Renal cortex interstitium (tissue), 11 donors: ENCODE results near the gene PLSCR3. TPM values are rescaled to one million over a fixed set of nuclear protein-coding genes. Genes with fewer than 3 reads are reported as not detected.

Source experiments
- DNase-seq, 11 donors: peaks; one replicate each; pipeline ENCODE4 v3.0.0-alpha.2; 2013; ENCODE audit warnings: low read depth in 9 of 11, low spot score in 4 of 11; ENCODE audit errors: extremely low read depth in 1 of 11
- polyA plus RNA-seq, 3 donors: library from polyadenylated mRNA; unstranded; fragments of 120-200 nt; gene quantifications; one replicate each; pipeline ENCODE4 v1.2.1, GENCODE V29; 2013; ENCODE audit not compliant: insufficient read length in 3 of 3

The PLSCR3 gene
- polyA plus RNA-seq, 3 donors, result 28.8 to 41.5 (median 41.4) TPM

DNA sequence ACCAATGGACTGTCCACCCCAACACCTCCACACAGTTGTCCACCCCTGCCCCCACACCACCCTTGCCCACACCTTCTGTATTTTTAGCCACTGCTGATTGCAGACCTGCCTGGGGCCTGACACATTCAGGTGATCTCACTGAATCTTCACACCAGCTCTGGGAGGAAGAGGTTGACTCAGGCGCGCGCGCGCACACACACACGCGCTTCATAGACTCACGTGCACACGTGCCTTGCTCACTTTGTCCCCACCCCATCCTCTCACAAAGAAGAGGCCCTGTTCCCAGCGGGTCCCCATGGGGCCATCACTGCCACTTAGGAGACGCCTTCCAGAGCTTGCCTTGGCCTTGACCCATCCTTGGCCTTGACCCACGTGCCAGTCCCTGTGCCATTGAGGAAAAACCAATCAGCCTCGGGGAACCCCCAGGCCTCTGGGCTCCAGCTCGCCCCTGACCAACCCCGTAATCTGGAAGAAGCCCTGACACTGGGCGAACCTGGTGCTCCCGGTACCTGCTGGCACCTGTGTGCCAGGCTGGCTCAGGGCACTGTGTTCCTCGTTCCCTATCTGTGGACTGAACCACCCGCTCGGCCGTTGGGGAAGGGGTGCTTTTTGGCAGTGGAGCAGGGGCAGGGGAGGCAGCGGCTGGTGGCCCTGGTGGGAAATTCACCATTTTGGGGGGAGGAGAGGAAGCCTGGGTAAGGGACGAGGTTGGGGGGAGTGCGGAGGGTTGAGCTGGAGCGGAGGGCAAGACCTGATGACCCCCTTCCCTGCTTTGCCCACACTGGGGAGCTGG is 16.5 kb upstream of the PLSCR3 start:
- DNase-seq, result no peak

GRCh38 chr17:7409716-7410115 is 15.4 kb upstream of the PLSCR3 start:
- no peak for DNase-seq

GRCh38 chr17:7408863-7409262 is 14.5 kb upstream of the PLSCR3 start:
- no peak for DNase-seq

DNA sequence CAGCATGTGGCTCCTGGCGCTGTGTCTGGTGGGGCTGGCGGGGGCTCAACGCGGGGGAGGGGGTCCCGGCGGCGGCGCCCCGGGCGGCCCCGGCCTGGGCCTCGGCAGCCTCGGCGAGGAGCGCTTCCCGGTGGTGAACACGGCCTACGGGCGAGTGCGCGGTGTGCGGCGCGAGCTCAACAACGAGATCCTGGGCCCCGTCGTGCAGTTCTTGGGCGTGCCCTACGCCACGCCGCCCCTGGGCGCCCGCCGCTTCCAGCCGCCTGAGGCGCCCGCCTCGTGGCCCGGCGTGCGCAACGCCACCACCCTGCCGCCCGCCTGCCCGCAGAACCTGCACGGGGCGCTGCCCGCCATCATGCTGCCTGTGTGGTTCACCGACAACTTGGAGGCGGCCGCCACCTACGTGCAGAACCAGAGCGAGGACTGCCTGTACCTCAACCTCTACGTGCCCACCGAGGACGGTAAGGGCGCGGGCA is 14.0 kb upstream of the PLSCR3 start:
- DNase-seq, result no peak

DNA sequence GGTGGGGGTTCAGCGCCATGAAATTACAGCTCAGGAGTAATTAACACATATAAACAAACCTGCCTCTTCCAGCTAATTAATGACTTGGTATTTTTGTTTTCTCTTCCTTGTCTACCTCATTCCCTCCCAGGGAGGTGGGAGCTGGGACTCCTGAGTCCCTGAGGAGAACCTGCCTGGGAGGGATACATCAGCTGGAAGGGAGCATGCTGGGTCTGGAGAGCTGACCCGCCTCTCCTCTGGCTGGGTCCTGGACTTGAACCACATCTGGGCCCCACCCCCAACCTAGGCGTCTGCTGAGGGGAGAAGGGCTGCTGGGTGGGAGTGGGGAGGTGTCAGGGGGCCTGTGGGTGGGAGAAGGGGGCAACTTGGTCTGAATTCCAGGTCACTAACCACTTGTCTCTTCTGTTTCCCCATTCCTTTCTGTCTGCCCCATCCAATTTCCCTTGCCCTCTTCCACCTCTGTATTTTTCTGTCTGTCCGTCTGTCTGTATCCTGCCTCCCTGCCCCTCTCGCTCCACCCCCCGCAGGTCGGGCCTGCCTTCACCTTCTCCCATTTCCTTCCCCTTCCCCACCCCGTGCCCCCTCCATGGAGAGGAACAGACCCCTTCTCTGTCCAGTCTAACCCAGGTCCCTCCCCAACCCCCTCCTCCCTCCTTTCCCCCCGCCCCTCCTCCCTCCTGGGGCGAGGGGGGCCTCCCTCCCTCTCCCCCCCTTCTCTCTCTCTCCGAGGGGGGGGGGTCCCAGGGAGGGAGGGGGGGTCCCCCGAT is 13.3 kb upstream of the PLSCR3 start, which contains the start of gene NLGN2:
Gene NLGN2 (plus strand): TSS at position 361 of the 767 bp plus-strand sequence. CDS start 411 bp downstream, outside the sequence.
- DNase-seq, result no peak

- DNase-seq, result no peak
Observed at GRCh38 chr17:7407082-7407481, 12.8 kb upstream of the PLSCR3 start.

GRCh38 chr17:7406235-7406825 is 12.0 kb upstream of the PLSCR3 start:
- DNase-seq, result no peak

DNA sequence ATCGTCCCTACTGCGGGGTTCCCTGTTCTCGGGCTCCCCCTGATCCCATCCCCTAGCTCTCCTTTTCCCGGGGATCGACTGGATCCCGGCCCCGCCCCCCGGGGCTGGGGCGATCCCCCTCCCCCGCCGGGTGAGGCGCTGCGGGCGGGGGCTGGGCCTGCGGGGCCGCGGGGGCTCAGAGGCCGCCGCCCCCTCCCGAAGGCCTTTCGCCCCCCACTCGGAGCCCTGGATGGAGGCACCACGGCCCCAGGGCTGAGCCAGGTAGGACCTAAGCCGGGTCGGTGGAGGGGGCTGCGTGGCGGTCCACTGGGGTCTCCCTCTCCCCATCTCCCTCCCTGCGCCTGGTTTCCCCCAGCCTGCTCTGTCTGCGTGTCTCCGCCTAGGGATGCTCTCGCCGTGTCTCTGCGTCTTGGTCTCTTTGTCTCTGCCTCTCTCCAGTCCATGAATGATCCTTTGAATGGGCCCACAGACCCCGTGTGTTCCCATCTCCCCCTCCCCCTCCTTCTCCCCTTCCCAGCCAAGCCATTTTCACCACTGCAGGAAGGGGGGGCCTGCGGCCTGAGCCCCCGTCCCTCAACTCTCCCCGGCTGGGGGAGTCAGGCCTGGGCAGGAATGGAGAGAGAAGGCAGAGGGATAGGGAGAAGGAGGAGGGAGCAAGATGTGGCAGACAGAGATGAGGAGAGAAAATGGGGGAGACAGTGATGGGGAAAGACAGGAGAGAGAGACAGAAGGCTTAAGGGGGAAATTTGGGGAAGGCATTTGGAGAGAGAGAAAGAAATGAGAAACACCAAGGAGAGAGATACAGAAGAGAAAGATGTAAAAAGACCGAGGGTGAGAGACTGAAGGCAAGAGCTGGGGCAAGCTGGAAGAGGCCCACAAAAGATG is 11.3 kb upstream of the PLSCR3 start:
- no peak for DNase-seq

DNA sequence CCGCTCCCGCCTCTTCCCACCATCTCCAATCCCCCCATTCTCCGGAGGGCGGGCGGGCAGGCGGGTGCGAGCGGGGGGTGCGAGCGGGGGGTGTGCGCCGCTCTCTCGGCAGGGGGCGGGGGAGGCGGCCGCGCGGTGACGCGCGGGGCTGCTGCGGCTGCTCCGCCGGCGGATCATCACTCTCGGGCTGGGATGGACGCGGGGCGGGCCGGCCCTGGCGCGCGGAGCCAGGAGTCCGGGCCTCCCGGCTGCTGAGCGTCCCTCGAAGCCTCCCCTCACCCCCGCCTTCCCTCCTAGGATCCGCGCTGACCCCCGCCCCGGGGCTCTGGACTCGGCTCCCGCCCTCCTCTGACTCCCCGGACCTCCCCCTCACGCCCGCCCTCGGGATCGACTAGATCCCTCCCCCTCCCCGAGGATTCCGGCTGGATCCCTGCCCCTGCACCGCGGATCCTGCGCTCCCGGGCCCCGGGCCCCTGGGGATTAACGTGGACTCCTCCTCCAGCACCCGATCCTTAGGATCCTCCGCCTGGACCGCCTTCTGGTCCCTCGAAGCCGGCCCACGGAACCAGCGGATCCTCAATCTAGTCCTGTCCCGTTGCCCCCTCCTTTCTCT is 10.5 kb upstream of the PLSCR3 start:
- DNase-seq, result no peak

DNA sequence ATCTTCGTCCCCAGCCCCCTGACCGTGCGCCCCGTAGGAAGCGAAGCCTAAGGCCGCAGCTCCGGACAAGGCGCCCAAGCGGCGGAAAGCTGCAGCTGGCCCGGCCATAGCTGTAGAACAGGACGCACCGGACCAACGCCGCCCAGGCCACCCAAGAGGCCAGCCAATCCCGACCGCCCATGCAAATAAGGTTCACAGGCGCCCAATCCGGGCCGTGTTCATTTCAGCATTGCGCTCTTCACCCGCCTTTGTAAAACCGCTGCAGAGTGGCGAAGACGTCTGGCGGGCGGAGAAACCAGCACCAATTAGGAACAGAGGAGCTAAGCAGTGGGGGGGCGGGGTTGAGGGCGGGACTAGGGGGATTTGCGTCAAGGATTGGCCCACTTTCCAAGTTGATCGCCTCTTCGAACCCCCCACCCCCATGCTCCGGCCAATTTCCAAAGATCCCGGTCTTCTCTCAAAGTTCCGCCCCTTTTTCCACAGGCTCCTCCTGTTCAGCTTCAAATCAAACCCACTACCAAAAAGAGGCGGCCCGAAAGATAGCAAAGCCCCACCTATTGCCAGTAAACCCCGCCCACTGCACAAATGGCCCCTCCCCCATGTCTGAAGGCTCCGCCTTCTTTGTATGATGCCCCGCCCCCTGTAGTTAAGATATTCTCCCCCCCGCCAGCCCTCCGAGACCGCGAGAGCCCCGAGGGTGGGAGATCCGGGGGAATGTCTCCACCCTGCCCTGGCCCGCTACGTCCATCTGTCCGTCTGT is 9.8 kb upstream of the PLSCR3 start, which contains the start of gene TMEM256:
Gene TMEM256 (minus strand): TSS at position 121 of the 760 bp plus-strand sequence. CDS start 13 bp downstream, at position 108.
- DNase-seq, result peak; percentile 96 to 100 (median 99)

DNA sequence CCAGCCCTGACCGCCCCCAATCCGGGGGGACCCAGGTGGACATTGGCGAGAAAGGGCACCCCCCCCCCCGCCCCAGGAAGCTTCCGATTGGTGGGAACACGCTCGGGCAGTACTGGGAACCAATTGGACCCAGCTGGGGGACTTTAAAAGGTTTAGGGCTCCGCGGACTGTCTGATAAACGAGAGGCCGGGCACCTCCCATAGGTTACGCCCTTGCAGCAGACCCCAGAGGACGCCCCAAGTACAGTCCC is 9.3 kb upstream of the PLSCR3 start:
- DNase-seq, result no peak

- DNase-seq, result no peak
Observed at GRCh38 chr17:7403043-7403726, 8.9 kb upstream of the PLSCR3 start.

GRCh38 chr17:7398612-7399011 is 4.3 kb upstream of the PLSCR3 start:
- DNase-seq, result no peak

DNA sequence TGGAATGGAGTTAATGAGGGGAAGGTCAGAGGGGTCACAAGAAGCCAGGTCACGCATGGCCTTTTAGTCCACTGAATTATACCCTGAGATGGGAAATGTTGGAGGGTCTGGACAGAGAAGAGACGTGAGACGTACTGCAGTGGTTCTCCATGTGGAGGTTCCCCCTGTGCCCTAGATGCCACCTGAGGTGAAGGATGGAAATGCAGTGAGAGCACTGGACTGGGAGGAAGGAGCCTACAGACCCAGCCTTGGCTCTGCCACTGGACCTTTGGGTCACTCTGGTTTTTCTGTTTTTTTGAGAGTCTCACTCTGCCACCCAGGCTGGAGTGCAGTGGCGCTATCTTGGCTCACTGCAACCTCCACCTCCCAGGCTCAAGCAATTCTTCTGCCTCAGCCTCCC is 1.8 kb upstream of the PLSCR3 start:
- no peak for DNase-seq

GRCh38 chr17:7393613-7394451 is 493 bp downstream of the PLSCR3 start:
- no peak for DNase-seq
